Bronchial epithelial cell (primary cell): ENCODE results near the gene SENP7. TPM values are rescaled to one million over a fixed set of nuclear protein-coding genes. Genes with fewer than 3 reads are reported as not detected.

Source experiments
- DNase-seq: peaks from one replicate; pipeline ENCODE4 v3.0.0-alpha.2; 2010; ENCODE audit warnings: low read depth
- FAIRE-seq: peaks from 2 replicates; lab custom pipeline; 2011; peaks lifted over from hg19 to GRCh38; lab: Jason Lieb, UNC
- H3K27me3 ChIP-seq: 2 replicates; pipeline ENCODE4 v1.5.1; 2011; ENCODE audit warnings: low read length; ENCODE audit not compliant: control insufficient read depth, insufficient read depth
- H3K36me3 ChIP-seq: 2 replicates; pipeline ENCODE4 v1.5.1; 2011; ENCODE audit warnings: low read length; ENCODE audit not compliant: control insufficient read depth, insufficient read depth
- H3K4me3 ChIP-seq: 2 replicates; pipeline ENCODE4 v1.5.1; 2011; ENCODE audit warnings: mild to moderate bottlenecking, low read depth, low read length, control low read depth
- total RNA-seq: library from RNA; depleted of rRNA; stranded (reverse); fragments of >200 nt; gene quantifications from 2 replicates; pipeline ENCODE4 v1.2.1, GENCODE V29; 2014
- TF ChIP-seq, protein P1 (sequence below): IDR thresholded peaks from 2 replicates; pipeline ENCODE4 v1.5.1; 2011; ENCODE audit warnings: mild to moderate bottlenecking, moderate library complexity, low read length, control low read depth, inconsistent platforms; ENCODE audit not compliant: insufficient read depth, severe bottlenecking

SENP7 gene
- total RNA-seq, 1 donor from 2014 or later = 5.8 TPM

GRCh38 chr3:101413656-101414055 is 99.4 kb downstream of the SENP7 start:
- TF ChIP-seq, protein P1, sequence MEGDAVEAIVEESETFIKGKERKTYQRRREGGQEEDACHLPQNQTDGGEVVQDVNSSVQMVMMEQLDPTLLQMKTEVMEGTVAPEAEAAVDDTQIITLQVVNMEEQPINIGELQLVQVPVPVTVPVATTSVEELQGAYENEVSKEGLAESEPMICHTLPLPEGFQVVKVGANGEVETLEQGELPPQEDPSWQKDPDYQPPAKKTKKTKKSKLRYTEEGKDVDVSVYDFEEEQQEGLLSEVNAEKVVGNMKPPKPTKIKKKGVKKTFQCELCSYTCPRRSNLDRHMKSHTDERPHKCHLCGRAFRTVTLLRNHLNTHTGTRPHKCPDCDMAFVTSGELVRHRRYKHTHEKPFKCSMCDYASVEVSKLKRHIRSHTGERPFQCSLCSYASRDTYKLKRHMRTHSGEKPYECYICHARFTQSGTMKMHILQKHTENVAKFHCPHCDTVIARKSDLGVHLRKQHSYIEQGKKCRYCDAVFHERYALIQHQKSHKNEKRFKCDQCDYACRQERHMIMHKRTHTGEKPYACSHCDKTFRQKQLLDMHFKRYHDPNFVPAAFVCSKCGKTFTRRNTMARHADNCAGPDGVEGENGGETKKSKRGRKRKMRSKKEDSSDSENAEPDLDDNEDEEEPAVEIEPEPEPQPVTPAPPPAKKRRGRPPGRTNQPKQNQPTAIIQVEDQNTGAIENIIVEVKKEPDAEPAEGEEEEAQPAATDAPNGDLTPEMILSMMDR = no peak
- no peak for FAIRE-seq
- no peak overlapping the region for H3K4me3 ChIP-seq
- H3K36me3 ChIP-seq = no peaks in the 10 kb centered on the region
- no peak for DNase-seq
- H3K27me3 ChIP-seq = no peaks in the 10 kb centered on the region

- no peak overlapping the region for H3K4me3 ChIP-seq
- H3K27me3 ChIP-seq = no peaks in the 10 kb centered on the region
- TF ChIP-seq, protein P1 = no peak
- no peaks in the 10 kb centered on the region for H3K36me3 ChIP-seq
- DNase-seq = no peak
- no peak for FAIRE-seq
These were observed 121.5 kb downstream of the SENP7 start for GRCh38 chr3:101391413-101391950.

- Histone ChIP-seq H3K4me3 (no peak overlapping the region), H3K36me3 (no peaks in the 10 kb centered on the region), H3K27me3 (no peaks in the 10 kb centered on the region)
- no peak for FAIRE-seq
- TF ChIP-seq, protein P1 = no peak
- no peak for DNase-seq
These were observed 124.3 kb downstream of the SENP7 start for GRCh38 chr3:101388706-101389105.

GRCh38 chr3:101387351-101387750 is 125.7 kb downstream of the SENP7 start:
- no peak for FAIRE-seq
- DNase-seq = no peak
- H3K27me3 ChIP-seq = no peaks in the 10 kb centered on the region
- no peaks in the 10 kb centered on the region for H3K36me3 ChIP-seq
- TF ChIP-seq, protein P1 = no peak
- H3K4me3 ChIP-seq = no peak overlapping the region

GRCh38 chr3:101384426-101384825 is 128.6 kb downstream of the SENP7 start:
- Histone ChIP-seq H3K4me3 (no peak overlapping the region), H3K27me3 (no peaks in the 10 kb centered on the region), H3K36me3 (no peaks in the 10 kb centered on the region)
- TF ChIP-seq, protein P1 = no peak
- FAIRE-seq (no peak), DNase-seq (no peak)

- DNase-seq = no peak
- no peaks in the 10 kb centered on the region for H3K36me3 ChIP-seq
- H3K27me3 ChIP-seq = no peaks in the 10 kb centered on the region
- TF ChIP-seq, protein P1 = no peak
- H3K4me3 ChIP-seq = no peak overlapping the region
- FAIRE-seq = no peak
These were observed 129.4 kb downstream of the SENP7 start for GRCh38 chr3:101383656-101384055.
